ENCODE data around the gene MXI1.

MXI1 gene

DNA sequence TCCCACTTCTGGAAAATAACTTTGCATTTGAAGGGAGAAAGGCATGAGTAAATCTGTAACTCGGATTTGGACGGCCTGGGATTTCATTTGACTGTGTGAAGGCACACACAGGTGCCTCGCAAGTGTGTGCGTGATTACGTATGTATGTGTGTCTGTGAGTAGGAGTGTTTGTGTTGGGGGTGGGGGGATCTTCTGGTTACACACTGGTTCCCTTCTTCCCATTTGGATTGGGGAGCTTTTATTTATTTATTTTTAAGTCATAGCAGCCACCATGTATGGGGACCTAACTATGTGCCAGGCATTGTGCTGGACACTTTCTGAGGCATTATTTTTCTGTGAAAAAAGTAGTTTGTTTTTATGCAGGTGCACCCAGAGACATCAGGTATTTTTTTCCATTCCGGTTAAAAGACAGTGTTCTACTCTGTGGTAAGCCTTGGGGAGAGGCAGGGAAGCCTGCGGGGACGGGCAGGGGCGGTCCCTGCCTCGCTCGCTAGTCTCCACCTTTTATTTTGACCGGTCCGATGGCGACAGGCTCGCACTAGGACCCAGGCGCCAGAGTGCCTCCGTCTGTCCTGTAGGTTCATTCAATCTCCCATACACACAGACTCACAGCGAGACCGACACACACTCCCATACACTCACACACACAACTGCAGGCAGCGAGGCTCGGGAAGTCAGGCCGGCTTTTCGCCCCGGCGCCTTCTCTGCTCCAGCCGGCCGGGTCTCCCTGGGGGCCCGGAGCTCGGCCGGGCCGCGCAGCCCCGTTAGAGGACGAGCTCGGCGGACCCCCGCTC lies at the start of gene MXI1:
Gene MXI1 (plus strand): TSS at position 595 of the 794 bp plus-strand sequence. CDS start 204 bp downstream, outside the sequence.
- POLR2A ChIA-PET: interaction anchor here (5.8 kb wide), 1 partner anchor 15 kb away, joined by 83 read pairs; no protein-coding TSS in a partner anchor
- TF ChIP-seq, protein P1, sequence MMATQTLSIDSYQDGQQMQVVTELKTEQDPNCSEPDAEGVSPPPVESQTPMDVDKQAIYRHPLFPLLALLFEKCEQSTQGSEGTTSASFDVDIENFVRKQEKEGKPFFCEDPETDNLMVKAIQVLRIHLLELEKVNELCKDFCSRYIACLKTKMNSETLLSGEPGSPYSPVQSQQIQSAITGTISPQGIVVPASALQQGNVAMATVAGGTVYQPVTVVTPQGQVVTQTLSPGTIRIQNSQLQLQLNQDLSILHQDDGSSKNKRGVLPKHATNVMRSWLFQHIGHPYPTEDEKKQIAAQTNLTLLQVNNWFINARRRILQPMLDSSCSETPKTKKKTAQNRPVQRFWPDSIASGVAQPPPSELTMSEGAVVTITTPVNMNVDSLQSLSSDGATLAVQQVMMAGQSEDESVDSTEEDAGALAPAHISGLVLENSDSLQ (IDR thresholded peaks at IDR 0.05): peak; percentile 62; the same call in 1 of the 2 replicates
- TF ChIP-seq TARDBP (IDR thresholded peaks at IDR 0.05) (no peak), FOXM1 (IDR thresholded peaks at IDR 0.05; ENCODE audit: borderline replicate concordance) (peak; percentile 88; the same call in 1 of the 2 replicates), FOXK2 (IDR thresholded peaks at IDR 0.05) (no peak), BHLHE40 (IDR thresholded peaks at IDR 0.05; ENCODE audit: borderline replicate concordance) (no peak), NFRKB (IDR thresholded peaks at IDR 0.05) (no peak), ELF4 (IDR thresholded peaks at IDR 0.05) (no peak), SP1 (IDR thresholded peaks at IDR 0.05) (no peak), ARNT (IDR thresholded peaks at IDR 0.05) (no peak), L3MBTL2 (conservative IDR thresholded peaks at IDR 0.05) (no peak), CTBP1 (IDR thresholded peaks at IDR 0.05; ENCODE audit: borderline replicate concordance) (no peak; the same call in 1 of the 2 replicates)
- peak; percentile 83 for DNase-seq (ENCODE audit: extremely low spot score)
- CTCF ChIA-PET: interaction anchor here (0.6 to 2.6 kb wide), 9 partner anchors 12 to 74 kb away, joined by 3 to 11 read pairs (median 4); no protein-coding TSS in a partner anchor

DNA sequence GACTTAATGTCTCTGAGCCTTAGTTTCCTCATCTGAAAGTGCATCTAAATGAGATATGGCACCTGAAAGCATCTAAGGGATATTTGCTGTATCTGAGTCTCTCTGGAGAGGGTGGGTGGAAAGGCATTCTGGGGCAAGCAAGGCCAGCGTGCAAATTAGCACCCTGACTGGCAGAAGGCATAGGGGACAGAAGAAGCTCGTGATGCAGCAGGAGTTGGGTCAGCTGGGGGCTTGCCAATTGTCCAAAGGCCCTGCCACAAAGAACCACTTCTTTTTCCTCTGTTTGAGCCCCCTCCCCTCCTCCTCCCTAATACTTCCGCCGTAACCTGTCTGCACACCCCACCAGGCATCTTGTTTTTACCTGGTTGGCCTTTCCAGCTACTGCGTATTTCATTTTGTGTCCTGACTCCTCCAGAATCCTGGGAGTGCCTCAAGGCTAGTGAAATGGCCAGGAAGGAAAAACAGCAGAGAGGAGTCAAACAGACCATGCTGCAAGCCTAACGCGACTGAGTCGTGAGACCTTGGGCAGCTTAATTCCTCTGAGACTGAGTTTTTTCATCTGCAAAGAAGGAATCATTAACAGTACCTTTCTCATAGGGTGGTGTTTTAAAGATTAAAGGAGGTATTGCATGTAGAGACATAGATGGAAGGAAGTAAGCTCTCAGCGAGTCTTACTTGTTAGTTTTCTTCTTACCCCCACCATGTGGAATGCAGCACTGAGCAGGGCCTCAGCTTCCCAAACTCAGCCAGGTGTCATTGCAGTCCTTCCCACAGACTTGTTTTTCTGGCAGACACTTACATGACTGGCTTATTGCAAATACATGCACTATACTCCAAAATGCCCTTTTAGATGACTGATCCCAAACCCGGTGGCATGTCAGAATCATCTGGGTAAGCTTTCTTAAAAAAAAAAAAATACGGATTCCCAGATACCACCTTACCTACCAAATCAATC lies 49.1 kb upstream of the MXI1 start:
- ChIA-PET CTCF (interaction anchor here (0.6 kb wide), 1 partner anchor 10 kb away, joined by 8 read pairs; no protein-coding TSS in a partner anchor), POLR2A (no interaction called here)
- DNase-seq (ENCODE audit: extremely low spot score): no peak
- no peak for TF ChIP-seq FOXM1 (IDR thresholded peaks at IDR 0.05; ENCODE audit: borderline replicate concordance)
- TF ChIP-seq FOXA1 (IDR thresholded peaks at IDR 0.05): no peak
- TF ChIP-seq LEF1 (IDR thresholded peaks at IDR 0.05; ENCODE audit: borderline replicate concordance): no peak
- no peak for TF ChIP-seq BHLHE40 (IDR thresholded peaks at IDR 0.05; ENCODE audit: borderline replicate concordance)
- no peak for TF ChIP-seq TARDBP (IDR thresholded peaks at IDR 0.05)
- no peak for TF ChIP-seq CTBP1 (IDR thresholded peaks at IDR 0.05; ENCODE audit: borderline replicate concordance)
- no peak for TF ChIP-seq SP1 (IDR thresholded peaks at IDR 0.05)
- TF ChIP-seq ZNF384 (IDR thresholded peaks at IDR 0.05): no peak
- TF ChIP-seq ARNT (IDR thresholded peaks at IDR 0.05): no peak

DNA sequence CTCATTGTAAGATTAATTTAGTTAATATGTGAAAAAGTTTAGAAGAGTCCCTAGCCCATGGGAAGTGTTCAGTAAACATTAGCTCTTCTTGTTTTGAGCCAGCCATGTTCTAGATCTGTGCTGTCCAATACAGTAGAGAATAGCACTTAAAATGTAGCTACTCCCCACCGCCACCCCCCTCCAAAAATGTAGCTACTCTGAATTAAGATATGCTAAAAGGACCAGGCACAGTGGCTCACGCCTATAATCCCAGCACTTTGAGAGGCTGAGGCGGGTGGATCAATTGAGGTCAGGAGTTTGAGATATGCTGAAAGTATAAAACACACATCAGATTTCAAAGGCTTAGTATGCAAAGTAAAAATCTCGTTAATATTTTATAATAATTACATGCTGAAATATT lies 47.3 kb upstream of the MXI1 start:
- no peak for DNase-seq (ENCODE audit: extremely low spot score)
- TF ChIP-seq FOXK2 (IDR thresholded peaks at IDR 0.05) (no peak), L3MBTL2 (conservative IDR thresholded peaks at IDR 0.05) (no peak), ELF4 (IDR thresholded peaks at IDR 0.05) (no peak), SUZ12 (IDR thresholded peaks at IDR 0.05) (no peak), FOXM1 (IDR thresholded peaks at IDR 0.05; ENCODE audit: borderline replicate concordance) (no peak), FOXA1 (IDR thresholded peaks at IDR 0.05) (no peak), LEF1 (IDR thresholded peaks at IDR 0.05; ENCODE audit: borderline replicate concordance) (no peak), NFRKB (IDR thresholded peaks at IDR 0.05) (no peak), BHLHE40 (IDR thresholded peaks at IDR 0.05; ENCODE audit: borderline replicate concordance) (no peak)
- CTCF ChIA-PET: no interaction called here
- POLR2A ChIA-PET: no interaction called here

DNA sequence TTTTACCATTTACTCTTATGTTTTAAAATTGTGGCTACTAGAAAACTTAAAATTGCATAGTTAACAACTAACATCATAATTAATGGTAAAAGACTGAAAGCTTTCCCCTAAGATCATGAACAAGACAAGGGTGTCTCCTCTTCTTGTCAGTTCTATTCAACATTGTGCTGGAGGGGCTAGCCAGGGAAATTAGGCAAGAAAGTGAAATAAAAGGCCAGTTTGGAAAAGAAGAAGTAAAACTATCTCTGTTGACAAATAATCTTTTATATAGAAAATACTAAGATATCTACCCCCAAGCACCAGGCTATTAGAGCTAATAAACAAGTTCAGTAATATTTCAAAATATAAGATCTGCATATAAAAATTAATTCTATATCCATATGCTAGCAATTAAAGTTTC lies 46.9 kb upstream of the MXI1 start:
- CTCF ChIA-PET: no interaction called here
- no peak for DNase-seq (ENCODE audit: extremely low spot score)
- TF ChIP-seq NFRKB (IDR thresholded peaks at IDR 0.05): no peak
- no peak for TF ChIP-seq FOXM1 (IDR thresholded peaks at IDR 0.05; ENCODE audit: borderline replicate concordance)
- TF ChIP-seq FOXA1 (IDR thresholded peaks at IDR 0.05): no peak
- TF ChIP-seq TARDBP (IDR thresholded peaks at IDR 0.05): no peak
- TF ChIP-seq LEF1 (IDR thresholded peaks at IDR 0.05; ENCODE audit: borderline replicate concordance): no peak
- no peak for TF ChIP-seq ZNF384 (IDR thresholded peaks at IDR 0.05)
- no peak for TF ChIP-seq L3MBTL2 (conservative IDR thresholded peaks at IDR 0.05)
- TF ChIP-seq ELF4 (IDR thresholded peaks at IDR 0.05): no peak
- TF ChIP-seq HDGF (IDR thresholded peaks at IDR 0.05; ENCODE audit: borderline replicate concordance): no peak
- TF ChIP-seq, protein P1 (IDR thresholded peaks at IDR 0.05): no peak
- TF ChIP-seq CTBP1 (IDR thresholded peaks at IDR 0.05; ENCODE audit: borderline replicate concordance): no peak
- no peak for TF ChIP-seq ARNT (IDR thresholded peaks at IDR 0.05)
- TF ChIP-seq BHLHE40 (IDR thresholded peaks at IDR 0.05; ENCODE audit: borderline replicate concordance): no peak
- TF ChIP-seq SP1 (IDR thresholded peaks at IDR 0.05): no peak
- TF ChIP-seq FOXK2 (IDR thresholded peaks at IDR 0.05): no peak
- no peak for TF ChIP-seq SUZ12 (IDR thresholded peaks at IDR 0.05)
- POLR2A ChIA-PET: no interaction called here

DNA sequence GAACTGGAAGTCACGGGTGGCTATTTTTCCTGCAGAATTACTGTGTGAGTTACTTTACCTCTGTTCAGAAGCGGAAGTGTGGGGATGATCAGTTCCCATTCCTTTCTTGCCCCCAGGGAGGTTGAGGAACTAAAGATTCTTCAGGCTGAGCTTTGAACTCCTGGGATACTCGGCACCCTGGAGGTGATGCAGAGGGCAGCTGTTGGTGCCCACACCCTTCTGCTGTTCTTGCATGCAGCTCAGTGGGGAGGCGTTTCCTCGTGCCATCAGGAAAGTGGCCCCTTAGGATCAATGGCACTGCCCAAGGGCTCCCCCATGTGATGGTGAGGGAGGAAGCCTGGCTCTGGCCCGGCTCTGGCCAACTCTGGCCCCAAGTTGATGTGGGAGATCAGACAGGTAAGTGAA lies 44.7 kb upstream of the MXI1 start:
- POLR2A ChIA-PET: no interaction called here
- CTCF ChIA-PET: interaction anchor here (0.7 to 1.1 kb wide), 3 partner anchors 24 to 55 kb away, joined by 3 read pairs; no protein-coding TSS in a partner anchor
- no peak for DNase-seq (ENCODE audit: extremely low spot score)
- TF ChIP-seq ELF4 (IDR thresholded peaks at IDR 0.05): no peak
- TF ChIP-seq TARDBP (IDR thresholded peaks at IDR 0.05): no peak
- TF ChIP-seq CTBP1 (IDR thresholded peaks at IDR 0.05; ENCODE audit: borderline replicate concordance): no peak
- no peak for TF ChIP-seq BHLHE40 (IDR thresholded peaks at IDR 0.05; ENCODE audit: borderline replicate concordance)
- no peak for TF ChIP-seq FOXA1 (IDR thresholded peaks at IDR 0.05)
- TF ChIP-seq L3MBTL2 (conservative IDR thresholded peaks at IDR 0.05): no peak
- TF ChIP-seq FOXK2 (IDR thresholded peaks at IDR 0.05): no peak
- no peak for TF ChIP-seq SP1 (IDR thresholded peaks at IDR 0.05)
